ENCODE results near the gene USP35. TPM values are rescaled to one million over a fixed set of nuclear protein-coding genes. Genes with fewer than 3 reads are reported as not detected.

Gene USP35
- total RNA-seq, 1 experiment from 2014 or later = 6.0 TPM

DNA sequence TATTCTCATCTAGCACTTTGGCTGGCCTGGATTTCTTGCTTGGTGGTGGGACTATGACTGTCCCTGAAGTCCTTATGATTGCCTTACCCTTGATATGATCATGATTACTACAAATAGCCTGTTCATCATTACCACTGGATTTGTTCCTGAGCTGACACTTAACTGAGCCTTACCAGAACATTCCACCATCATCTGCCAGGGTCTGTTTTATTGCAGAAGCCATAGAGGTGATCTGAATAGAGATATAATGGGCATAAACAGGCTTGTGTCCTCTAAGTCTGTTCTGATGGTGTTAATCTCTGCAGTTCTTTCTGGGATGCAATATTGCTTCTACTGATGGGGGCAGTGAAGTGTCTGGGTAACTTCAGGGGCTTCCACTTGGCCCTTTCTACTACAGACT is 36.9 kb upstream of the USP35 start:
- Histone ChIP-seq H3K4me2 (ENCODE audit: low read length) (no peak overlapping the region), H3K27me3 (ENCODE audit: insufficient read depth, low read length) (no peaks in the 10 kb centered on the region), H3K4me3 (replicated peaks in 1 of 2; ENCODE audit: low read depth in 1 of 2, low read length in 2 of 2) (no peak overlapping the region), H3K9ac (ENCODE audit: low read length) (no peak overlapping the region), H3K9me2 (ENCODE audit: insufficient read depth) (no peaks in the 10 kb centered on the region), H3K4me1 (ENCODE audit: control insufficient read depth in 1 of 2, insufficient read depth in 2 of 2, low read length in 2 of 2) (no peaks in the 10 kb centered on the region), H2AFZ (ENCODE audit: low read depth, low read length, poor library complexity, severe bottlenecking) (no peak overlapping the region), H3K27ac (ENCODE audit: low read depth, low read length) (no peak overlapping the region), H4K20me1 (ENCODE audit: insufficient read depth) (no peaks in the 10 kb centered on the region), H3K79me2 (ENCODE audit: insufficient read depth, low read length) (no peaks in the 10 kb centered on the region), H3K9me3 (ENCODE audit: control insufficient read depth in 1 of 2, insufficient read depth in 1 of 2, low read depth in 1 of 2, low read length in 2 of 2) (no peaks in the 10 kb centered on the region), H3K36me3 (ENCODE audit: control insufficient read depth in 1 of 2, insufficient read depth in 2 of 2, low read length in 2 of 2) (no peaks in the 10 kb centered on the region)
- TF ChIP-seq FOSL1 (IDR thresholded peaks at IDR 0.05; ENCODE audit: low read depth) (no peak), ELF1 (IDR thresholded peaks at IDR 0.05; ENCODE audit: borderline replicate concordance, low read depth) (no peak), MAX (IDR thresholded peaks at IDR 0.05) (no peak), CTCF (IDR thresholded peaks at IDR 0.05 in 2 of 3, conservative IDR thresholded peaks at IDR 0.05 in 1 of 3; ENCODE audit: borderline replicate concordance in 1 of 3, insufficient read depth in 1 of 3, low read depth in 2 of 3, low read length in 2 of 3) (no peak), JUND (IDR thresholded peaks at IDR 0.05) (no peak), SIN3A (IDR thresholded peaks at IDR 0.05; ENCODE audit: low read depth) (no peak)
- ATAC-seq (no peak), DNase-seq (ENCODE audit: low read depth, low spot score) (no peak)
- ChIA-PET RAD21 (ENCODE audit: low non-redundant PET in 1 of 2, low total read pairs in 2 of 2, uncharacterized antibody in 2 of 2, unreplicated experiment in 2 of 2) (no interaction called here), POLR2A (no interaction called here), CTCF (no interaction called here)
- no TSS peak for BruUV-seq (replicated peaks)
- intact Hi-C loops (cut with micrococcal nuclease) = no loop called here

DNA sequence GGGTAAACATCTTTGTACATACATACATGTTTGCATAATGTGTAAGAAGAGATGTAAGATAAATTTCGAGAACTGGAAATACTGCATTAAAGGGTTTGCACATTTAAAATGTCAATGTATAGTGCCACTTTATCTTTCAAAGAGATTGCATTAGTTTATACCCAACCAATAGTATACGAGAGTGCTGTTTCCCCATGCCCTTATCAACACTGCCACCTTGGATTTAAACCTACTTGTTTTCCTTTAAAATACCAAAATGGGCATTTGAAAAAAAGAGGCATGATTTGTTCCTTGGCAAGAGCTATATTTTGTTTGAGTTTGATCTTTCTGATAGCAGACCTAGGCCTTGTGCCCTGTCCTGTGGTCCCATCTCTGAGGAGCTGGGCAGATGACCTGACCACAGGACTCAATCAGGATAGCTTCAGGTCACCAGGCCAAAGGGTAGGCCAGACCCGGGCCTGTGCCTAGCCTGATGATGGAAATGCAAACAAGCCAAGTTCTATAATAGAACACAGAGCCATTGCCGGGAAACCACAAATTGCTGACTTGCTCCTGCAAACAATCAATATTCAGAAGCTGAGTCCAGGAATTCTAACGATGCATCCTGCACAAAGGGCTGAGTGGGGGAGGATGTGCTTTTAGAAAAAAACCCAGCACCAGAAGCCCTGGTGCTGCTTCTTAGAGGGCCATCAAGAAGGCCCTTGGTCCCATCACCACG is 32.4 kb upstream of the USP35 start:
- POLR2A ChIA-PET = interaction anchor here (1.2 kb wide), 1 partner anchor 17 kb away, joined by 4 read pairs; the partner anchor contains the start of gene ALG8
- TF ChIP-seq ZNF274 (IDR thresholded peaks at IDR 0.05; ENCODE audit: low read depth, low read length) (no peak), POLR2A (IDR thresholded peaks at IDR 0.05; ENCODE audit: borderline replicate concordance, extremely low read depth, insufficient read depth, insufficient read length) (no peak), SIN3A (IDR thresholded peaks at IDR 0.05; ENCODE audit: low read depth) (no peak), ZFX (IDR thresholded peaks at IDR 0.05) (no peak), RAD21 (IDR thresholded peaks at IDR 0.05; ENCODE audit: low read depth) (no peak), ATF3 (IDR thresholded peaks at IDR 0.05) (no peak), SRF (IDR thresholded peaks at IDR 0.05; ENCODE audit: low read depth) (no peak), SP1 (IDR thresholded peaks at IDR 0.05; ENCODE audit: low read depth) (no peak), CBX3 (IDR thresholded peaks at IDR 0.05; ENCODE audit: low read depth) (no peak), FOSL1 (IDR thresholded peaks at IDR 0.05; ENCODE audit: low read depth) (no peak), YY1 (IDR thresholded peaks at IDR 0.05; ENCODE audit: extremely low read depth, insufficient replicate concordance, low read depth, low read length) (no peak)
- TF ChIP-seq, protein P1, sequence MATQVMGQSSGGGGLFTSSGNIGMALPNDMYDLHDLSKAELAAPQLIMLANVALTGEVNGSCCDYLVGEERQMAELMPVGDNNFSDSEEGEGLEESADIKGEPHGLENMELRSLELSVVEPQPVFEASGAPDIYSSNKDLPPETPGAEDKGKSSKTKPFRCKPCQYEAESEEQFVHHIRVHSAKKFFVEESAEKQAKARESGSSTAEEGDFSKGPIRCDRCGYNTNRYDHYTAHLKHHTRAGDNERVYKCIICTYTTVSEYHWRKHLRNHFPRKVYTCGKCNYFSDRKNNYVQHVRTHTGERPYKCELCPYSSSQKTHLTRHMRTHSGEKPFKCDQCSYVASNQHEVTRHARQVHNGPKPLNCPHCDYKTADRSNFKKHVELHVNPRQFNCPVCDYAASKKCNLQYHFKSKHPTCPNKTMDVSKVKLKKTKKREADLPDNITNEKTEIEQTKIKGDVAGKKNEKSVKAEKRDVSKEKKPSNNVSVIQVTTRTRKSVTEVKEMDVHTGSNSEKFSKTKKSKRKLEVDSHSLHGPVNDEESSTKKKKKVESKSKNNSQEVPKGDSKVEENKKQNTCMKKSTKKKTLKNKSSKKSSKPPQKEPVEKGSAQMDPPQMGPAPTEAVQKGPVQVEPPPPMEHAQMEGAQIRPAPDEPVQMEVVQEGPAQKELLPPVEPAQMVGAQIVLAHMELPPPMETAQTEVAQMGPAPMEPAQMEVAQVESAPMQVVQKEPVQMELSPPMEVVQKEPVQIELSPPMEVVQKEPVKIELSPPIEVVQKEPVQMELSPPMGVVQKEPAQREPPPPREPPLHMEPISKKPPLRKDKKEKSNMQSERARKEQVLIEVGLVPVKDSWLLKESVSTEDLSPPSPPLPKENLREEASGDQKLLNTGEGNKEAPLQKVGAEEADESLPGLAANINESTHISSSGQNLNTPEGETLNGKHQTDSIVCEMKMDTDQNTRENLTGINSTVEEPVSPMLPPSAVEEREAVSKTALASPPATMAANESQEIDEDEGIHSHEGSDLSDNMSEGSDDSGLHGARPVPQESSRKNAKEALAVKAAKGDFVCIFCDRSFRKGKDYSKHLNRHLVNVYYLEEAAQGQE (IDR thresholded peaks at IDR 0.05; ENCODE audit: low read depth) = no peak

More for the DNA sequence above, 32.4 kb upstream of the USP35 start:
- Histone ChIP-seq H2AFZ (ENCODE audit: low read depth, low read length, poor library complexity, severe bottlenecking) (no peak overlapping the region), H3K4me1 (ENCODE audit: control insufficient read depth in 1 of 2, insufficient read depth in 2 of 2, low read length in 2 of 2) (no peaks in the 10 kb centered on the region), H3K4me3 (replicated peaks in 1 of 2; ENCODE audit: low read depth in 1 of 2, low read length in 2 of 2) (no peak overlapping the region), H3K4me2 (ENCODE audit: low read length) (no peak overlapping the region), H3K9me2 (ENCODE audit: insufficient read depth) (no peaks in the 10 kb centered on the region), H3K27me3 (ENCODE audit: insufficient read depth, low read length) (no peaks in the 10 kb centered on the region), H3K79me2 (ENCODE audit: insufficient read depth, low read length) (no peaks in the 10 kb centered on the region), H4K20me1 (ENCODE audit: insufficient read depth) (no peaks in the 10 kb centered on the region), H3K36me3 (ENCODE audit: control insufficient read depth in 1 of 2, insufficient read depth in 2 of 2, low read length in 2 of 2) (no peaks in the 10 kb centered on the region), H3K27ac (ENCODE audit: low read depth, low read length) (no peak overlapping the region), H3K9ac (ENCODE audit: low read length) (no peak overlapping the region), H3K9me3 (ENCODE audit: control insufficient read depth in 1 of 2, insufficient read depth in 1 of 2, low read depth in 1 of 2, low read length in 2 of 2) (no peaks in the 10 kb centered on the region)
- ATAC-seq (no peak), DNase-seq (ENCODE audit: low read depth, low spot score) (no peak)
- ChIA-PET RAD21 (ENCODE audit: low non-redundant PET in 1 of 2, low total read pairs in 2 of 2, uncharacterized antibody in 2 of 2, unreplicated experiment in 2 of 2) (no interaction called here), CTCF (no interaction called here)
- no TSS peak for BruUV-seq (replicated peaks)
- intact Hi-C loops (cut with micrococcal nuclease) = no loop called here
